ENCODE data around the gene OSBPL7. TPM values are rescaled to one million over a fixed set of nuclear protein-coding genes. Genes with fewer than 3 reads are reported as not detected.

OSBPL7 gene
- total and polyA plus RNA-seq, 2 of the 4 experiments (the other 2 are of a cell fraction): 5.2 to 14.5 TPM

DNA sequence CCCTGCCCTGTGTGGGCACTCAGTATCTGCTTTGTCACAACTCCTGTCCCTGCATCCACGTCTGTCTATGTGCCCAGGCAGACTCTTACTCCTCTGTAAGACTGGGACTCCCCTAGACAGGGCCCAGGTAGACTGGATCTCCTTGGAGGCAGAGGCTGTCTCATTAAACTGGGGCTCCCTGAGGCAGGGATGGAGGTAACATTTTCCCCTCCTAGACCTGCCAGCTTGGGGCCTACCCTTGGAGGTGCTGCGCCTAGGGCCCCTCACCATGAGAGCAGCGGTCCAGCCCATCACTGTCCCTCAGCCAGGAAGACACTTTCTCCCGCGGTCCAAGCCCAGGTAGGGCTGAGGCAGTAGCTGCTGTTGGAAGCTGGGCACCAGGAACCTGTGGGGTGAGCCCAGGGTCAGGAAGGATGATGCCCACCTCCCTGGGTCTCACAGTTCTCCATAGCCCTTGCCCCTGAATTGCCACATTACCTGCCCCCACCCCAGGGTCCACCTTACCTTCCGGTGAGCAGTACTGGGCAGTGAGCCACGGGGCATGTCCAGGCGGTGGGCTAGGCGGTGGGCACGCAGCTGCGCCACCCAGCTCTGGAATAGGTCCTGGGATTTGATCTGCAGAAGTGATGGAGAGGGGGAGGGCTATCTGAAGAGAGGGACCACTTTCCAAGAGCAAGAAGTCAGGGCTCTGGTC is 3.4 kb downstream of the OSBPL7 start:
- Histone ChIP-seq H3K79me1 (ENCODE audit: low read depth in 1 of 2, low read length in 2 of 2) (peaks cover 0 to 17% of the 10 kb centered on the region in 2 experiments; a peak in 1 of 4 replicates), H2BK20ac (ENCODE audit: low read depth, low read length) (no peak overlapping the region), H3K4me1 (ENCODE audit: control insufficient read depth, insufficient read depth, low read length) (peaks cover 11% of the 10 kb centered on the region; the same call in 1 of the 2 replicates), H3K9me3 (ENCODE audit: control insufficient read depth, insufficient read depth, low read length) (no peaks in the 10 kb centered on the region), H4K8ac (ENCODE audit: low read depth in 2 of 2, low read length in 2 of 2) (no peak overlapping the region), H3K23ac (ENCODE audit: low read depth, low read length) (no peak overlapping the region), H2AFZ (replicated peaks; ENCODE audit: low read length, poor library complexity) (no peak overlapping the region), H3K9me1 (ENCODE audit: insufficient read depth, low read length) (0 out of 2 replicates have a peak, but pooled peaks cover 4% of the 10 kb centered on the region), H3K56ac (ENCODE audit: extremely low read depth, insufficient read depth, low read length) (no peak overlapping the region), H3K9ac (ENCODE audit: low read depth, low read length) (no peak overlapping the region), H3K4ac (ENCODE audit: low read depth, low read length) (no peak overlapping the region), H3K4me2 (ENCODE audit: low read depth, low read length) (no peak overlapping the region), H3K4me3 (ENCODE audit: insufficient read depth, low read depth, low read length) (no peak overlapping the region), H3K36me3 (ENCODE audit: control insufficient read depth, insufficient read depth, low read length) (peaks cover 55% of the 10 kb centered on the region), H4K91ac (ENCODE audit: insufficient read depth, low read depth, low read length) (no peak overlapping the region), H4K20me1 (ENCODE audit: insufficient read depth, low read length) (no peaks in the 10 kb centered on the region; the same call in 1 of the 2 replicates), H4K5ac (ENCODE audit: low read depth, low read length) (no peak overlapping the region), H3K14ac (replicated peaks; ENCODE audit: low read depth, low read length) (no peak overlapping the region), H3K27me3 (ENCODE audit: control insufficient read depth, insufficient read depth, low read length) (no peaks in the 10 kb centered on the region), H2BK15ac (ENCODE audit: low read depth, low read length) (no peak overlapping the region), H2BK120ac (ENCODE audit: low read depth, low read length) (no peak overlapping the region), H2AK5ac (ENCODE audit: low read depth, low read length) (no peak overlapping the region), H2AK9ac (replicated peaks; ENCODE audit: low read depth, low read length, poor library complexity) (no peak overlapping the region), H3K18ac (ENCODE audit: low read depth, low read length) (no peak overlapping the region), H2BK5ac (ENCODE audit: low read depth, low read length, poor library complexity, severe bottlenecking) (no peak overlapping the region), H3K27ac (ENCODE audit: insufficient read depth, low read length) (no peak overlapping the region)
- CTCF ChIA-PET: no interaction called here
- ATAC-seq (ENCODE audit: low read depth): no peak
- dilution Hi-C loops (cut with HindIII; ENCODE audit: low sequenced_read_pairs, unreplicated experiment) (no loop called here), in situ Hi-C loops (cut with MboI; ENCODE audit: low sequenced_read_pairs) (no loop called here), intact Hi-C loops (cut with micrococcal nuclease) (no loop called here)
- BruUV-seq (replicated peaks): no TSS peak
- WGBS, 2 experiments (ENCODE audit: extremely low coverage in 2 of 2, insufficient read length in 1 of 2): 67% methylated on average over 1 of the region's 11 CpGs; no CpG with 5 or more reads in 1 of the 2 experiments
- no peak for DNase-seq
- TF ChIP-seq, protein P1, sequence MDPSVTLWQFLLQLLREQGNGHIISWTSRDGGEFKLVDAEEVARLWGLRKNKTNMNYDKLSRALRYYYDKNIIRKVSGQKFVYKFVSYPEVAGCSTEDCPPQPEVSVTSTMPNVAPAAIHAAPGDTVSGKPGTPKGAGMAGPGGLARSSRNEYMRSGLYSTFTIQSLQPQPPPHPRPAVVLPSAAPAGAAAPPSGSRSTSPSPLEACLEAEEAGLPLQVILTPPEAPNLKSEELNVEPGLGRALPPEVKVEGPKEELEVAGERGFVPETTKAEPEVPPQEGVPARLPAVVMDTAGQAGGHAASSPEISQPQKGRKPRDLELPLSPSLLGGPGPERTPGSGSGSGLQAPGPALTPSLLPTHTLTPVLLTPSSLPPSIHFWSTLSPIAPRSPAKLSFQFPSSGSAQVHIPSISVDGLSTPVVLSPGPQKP (IDR thresholded peaks at IDR 0.05; ENCODE audit: borderline replicate concordance, low read depth, low read length): no peak
- TF ChIP-seq, protein P2, sequence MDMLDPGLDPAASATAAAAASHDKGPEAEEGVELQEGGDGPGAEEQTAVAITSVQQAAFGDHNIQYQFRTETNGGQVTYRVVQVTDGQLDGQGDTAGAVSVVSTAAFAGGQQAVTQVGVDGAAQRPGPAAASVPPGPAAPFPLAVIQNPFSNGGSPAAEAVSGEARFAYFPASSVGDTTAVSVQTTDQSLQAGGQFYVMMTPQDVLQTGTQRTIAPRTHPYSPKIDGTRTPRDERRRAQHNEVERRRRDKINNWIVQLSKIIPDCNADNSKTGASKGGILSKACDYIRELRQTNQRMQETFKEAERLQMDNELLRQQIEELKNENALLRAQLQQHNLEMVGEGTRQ (IDR thresholded peaks at IDR 0.05; ENCODE audit: low read depth, low read length): no peak
- no peak for TF ChIP-seq MXI1 (IDR thresholded peaks at IDR 0.05; ENCODE audit: borderline replicate concordance, low read depth, low read length)
- TF ChIP-seq CEBPB (IDR thresholded peaks at IDR 0.05; ENCODE audit: low read depth, low read length): no peak
- TF ChIP-seq FOS (IDR thresholded peaks at IDR 0.05; ENCODE audit: low read depth, low read length): no peak
- TF ChIP-seq RCOR1 (IDR thresholded peaks at IDR 0.05; ENCODE audit: insufficient replicate concordance, low read length): no peak
- POLR2A ChIA-PET (ENCODE audit: unreplicated experiment): interaction anchor here (0.5 kb wide), 1 partner anchor 296 kb away, joined by 3 read pairs; no protein-coding TSS in a partner anchor

Data from IMR-90 (cell line).